Endothelial cell of umbilical vein (primary cell): ENCODE results near the gene CREBZF. TPM values are rescaled to one million over a fixed set of nuclear protein-coding genes. Genes with fewer than 3 reads are reported as not detected.

Experiments used
- BruUV-seq: library from RNA; stranded (reverse); fragments of 400-500 nt; replicated peaks from 2 replicates; lab custom pipeline; 2021; lab: Mats Ljungman, UMichigan
- CTCF ChIA-PET: fragments of 300-600, 350-600 bp; sonication (Branson Sonifier 250); formaldehyde crosslinking; loops from one replicate; lab custom pipeline; 2021; ENCODE audit warnings: antibody characterized with exemption, inconsistent platforms; lab: Charles Lee
- POLR2A ChIA-PET: fragments of 300-600, 350-600 bp; sonication (Branson Sonifier 250); formaldehyde crosslinking; loops from one replicate; lab custom pipeline; 2021; ENCODE audit warnings: antibody characterized with exemption, inconsistent platforms; lab: Charles Lee
- DNase-seq: peaks from one replicate; pipeline ENCODE4 v3.0.0-alpha.2; 2011; ENCODE audit warnings: low read depth, low spot score
- FAIRE-seq: peaks from 2 replicates; lab custom pipeline; 2011; peaks lifted over from hg19 to GRCh38; lab: Jason Lieb, UNC
- H2AFZ ChIP-seq: 2 replicates; pipeline ENCODE4 v1.6.0; 2012; ENCODE audit warnings: low read depth, low read length, control low read depth, inconsistent platforms
- H3K27ac ChIP-seq: 2 replicates; pipeline ENCODE4 v1.5.1; 2011; ENCODE audit warnings: low read depth, mild to moderate bottlenecking, control low read depth, low read length, moderate library complexity; ENCODE audit not compliant: insufficient read depth
- H3K27me3 ChIP-seq, 2 experiments: 2 replicates each; pipeline versions ENCODE4 v1.6.0 to v1.6.1; 2011; ENCODE audit warnings: low read length in 2 of 2, mixed read lengths in 1 of 2; ENCODE audit not compliant: control insufficient read depth in 2 of 2, insufficient read depth in 2 of 2
- H3K36me3 ChIP-seq, 2 experiments: 2 replicates in 1 of 2; 3 replicates in 1 of 2; pipeline ENCODE4 v1.5.1; 2011; ENCODE audit warnings: low read length in 2 of 2, mild to moderate bottlenecking in 1 of 2, moderate library complexity in 1 of 2; ENCODE audit not compliant: control insufficient read depth in 2 of 2, insufficient read depth in 2 of 2; ENCODE audit errors: extremely low read depth in 1 of 2
- H3K4me1 ChIP-seq: 3 replicates; pipeline ENCODE4 v1.5.1; 2011; ENCODE audit warnings: mild to moderate bottlenecking, low read length; ENCODE audit not compliant: control insufficient read depth, insufficient read depth; ENCODE audit errors: extremely low read depth
- H3K4me2 ChIP-seq: 2 replicates; pipeline ENCODE4 v1.6.1; 2011; ENCODE audit warnings: low read length, control low read depth, mixed read lengths; ENCODE audit not compliant: insufficient read depth
- H3K4me3 ChIP-seq, 3 experiments: fragments of 200-600 bp in 1 of 3; sonication (generic), shearing (Covaris generic) in 1 of 3; replicated peaks in 1 of 3; 2 replicates each; pipeline ENCODE4 v1.5.1; 2011 to 2016; ENCODE audit warnings: control low read depth in 3 of 3, low read length in 3 of 3, mild to moderate bottlenecking in 2 of 3, inconsistent platforms in 1 of 3, low read depth in 1 of 3, moderate library complexity in 1 of 3; ENCODE audit not compliant: insufficient read depth in 1 of 3
- H3K79me2 ChIP-seq: 2 replicates; pipeline ENCODE4 v1.6.0; 2012; ENCODE audit warnings: low read length, inconsistent platforms; ENCODE audit not compliant: control insufficient read depth, insufficient read depth
- H3K9ac ChIP-seq: replicated peaks from 2 replicates; pipeline ENCODE3; 2011; ENCODE audit warnings: low read length, control low read depth; ENCODE audit not compliant: insufficient read depth; ENCODE audit errors: extremely low read depth
- H3K9me1 ChIP-seq: replicated peaks from 3 replicates; pipeline ENCODE4 v1.6.0; 2011; ENCODE audit warnings: mild to moderate bottlenecking, low read length; ENCODE audit not compliant: control insufficient read depth, insufficient read depth; ENCODE audit errors: extremely low read depth
- H3K9me3 ChIP-seq: replicated peaks from 2 replicates; pipeline ENCODE4 v1.5.1; 2012; ENCODE audit warnings: low read length, inconsistent platforms; ENCODE audit not compliant: control insufficient read depth, insufficient read depth
- H4K20me1 ChIP-seq: replicated peaks from 2 replicates; pipeline ENCODE3; 2011; ENCODE audit warnings: mild to moderate bottlenecking, low read length; ENCODE audit not compliant: control insufficient read depth, insufficient read depth; ENCODE audit errors: extremely low read depth
- EZH2 ChIP-seq: IDR thresholded peaks from 2 replicates; pipeline ENCODE4 v1.6.1; 2012; ENCODE audit warnings: borderline replicate concordance, low read depth, mild to moderate bottlenecking, moderate library complexity, low read length, inconsistent platforms; ENCODE audit not compliant: severe bottlenecking
- FOS ChIP-seq: IDR thresholded peaks from 2 replicates; pipeline ENCODE4 v1.6.1; 2011; ENCODE audit warnings: mild to moderate bottlenecking, low read length, moderate library complexity, borderline replicate concordance; ENCODE audit not compliant: insufficient read depth
- GATA2 ChIP-seq: IDR thresholded peaks from 2 replicates; pipeline ENCODE4 v1.7.0; 2011; ENCODE audit warnings: low read depth, mild to moderate bottlenecking, moderate library complexity, mixed read lengths, low read length; ENCODE audit not compliant: insufficient read length, insufficient read depth
- JUN ChIP-seq: IDR thresholded peaks from 2 replicates; pipeline ENCODE4 v1.6.1; 2011; ENCODE audit warnings: borderline replicate concordance, low read depth; ENCODE audit not compliant: insufficient read length, insufficient read depth
- MYC ChIP-seq: IDR thresholded peaks from one replicate; pipeline ENCODE4 v1.6.1; 2011; ENCODE audit warnings: mild to moderate bottlenecking, low read depth, low read length
- POLR2A ChIP-seq: IDR thresholded peaks from 2 replicates; pipeline ENCODE4 v1.6.1; 2012; ENCODE audit warnings: low read depth, mild to moderate bottlenecking, control low read depth, low read length
- POLR2AphosphoS5 ChIP-seq: IDR thresholded peaks from 2 replicates; pipeline ENCODE4 v1.6.1; 2012; ENCODE audit warnings: low read depth, mild to moderate bottlenecking, control low read depth, low read length, moderate library complexity; ENCODE audit not compliant: insufficient read depth
- dilution Hi-C: fragments of 300-500 bp; cut with MboI; formaldehyde crosslinking; loops from one replicate; pipeline ENCODE4 v1.15.0; 2019; ENCODE audit warnings: low sequenced_read_pairs; ENCODE audit not compliant: extremely low pct_ligation_motif_present
- intact Hi-C: fragments of 100-400 bp; cut with micrococcal nuclease; formaldehyde crosslinking; loops from one replicate; pipeline ENCODE4 v1.10.0; 2022
- polyA plus RNA-seq, 4 experiments: library from polyadenylated mRNA; depleted of rRNA in 3 of 4; stranded (reverse) in 3 of 4; unstranded in 1 of 4; fragments of >200 nt; gene quantifications; 2 replicates each; pipeline versions ENCODE4 v1.2.1 to v1.2.3, GENCODE V29; 2011 to 2012; ENCODE audit warnings: missing spikeins in 1 of 4
- total RNA-seq: library from RNA; stranded (reverse); gene quantifications from 2 replicates; pipeline ENCODE4 v1.2.3, GENCODE V29; 2021

The CREBZF gene
- total and polyA plus RNA-seq, 2 donors (not counting 3 experiments of a cell fraction or from before 2014, with no cell fraction given): 15.5 to 35.5 TPM

DNA sequence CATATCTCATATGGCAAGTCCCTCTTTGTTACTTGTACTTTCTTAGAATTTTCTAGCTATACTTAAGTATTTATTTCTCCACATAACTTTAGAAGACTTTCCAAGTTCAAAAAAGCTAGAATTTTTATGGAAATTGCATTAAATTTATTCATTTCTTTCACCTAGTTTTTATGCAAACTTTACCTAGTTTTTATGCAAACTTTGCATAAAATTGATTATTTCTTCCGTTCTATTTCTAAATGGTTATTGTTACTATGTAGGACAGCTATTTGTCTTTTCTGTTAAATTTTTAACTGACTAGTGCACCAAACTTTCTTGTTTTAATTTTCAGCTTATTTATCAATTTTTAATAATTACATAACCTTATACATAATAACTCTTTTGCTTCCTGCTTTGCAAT lies 3.2 kb upstream of the CREBZF start:
- BruUV-seq: no TSS peak
- H3K4me2 ChIP-seq: no peak overlapping the region
- no peaks in the 10 kb centered on the region for H3K9me1 ChIP-seq
- CTCF ChIA-PET: interaction anchor here (0.6 to 0.9 kb wide), 2 partner anchors 17 to 141 kb away, joined by 3 to 5 read pairs; partner anchors contain the start of gene CCDC89
- no peaks in the 10 kb centered on the region for H3K9me3 ChIP-seq
- no peak for DNase-seq
- no peaks in the 10 kb centered on the region for H4K20me1 ChIP-seq
- peaks cover 2 to 3% of the 10 kb centered on the region in 2 experiments for H3K27me3 ChIP-seq
- no peak overlapping the region for H2AFZ ChIP-seq
- H3K27ac ChIP-seq: no peak overlapping the region
- no peaks in the 10 kb centered on the region for H3K36me3 ChIP-seq
- no peaks in the 10 kb centered on the region for H3K4me1 ChIP-seq
- no peak overlapping the region for H3K9ac ChIP-seq
- no peak overlapping the region for H3K4me3 ChIP-seq
- intact Hi-C loops: loop anchor here (10.0 kb wide), 1 partner anchor 627 kb away; no protein-coding TSS in a partner anchor
- dilution Hi-C loops: no loop called here
- H3K79me2 ChIP-seq: peaks cover 15% of the 10 kb centered on the region
- POLR2A ChIA-PET: no interaction called here
- TF ChIP-seq EZH2 (no peak), FOS (no peak), MYC (no peak), GATA2 (no peak), POLR2AphosphoS5 (no peak)
- FAIRE-seq: no peak

DNA sequence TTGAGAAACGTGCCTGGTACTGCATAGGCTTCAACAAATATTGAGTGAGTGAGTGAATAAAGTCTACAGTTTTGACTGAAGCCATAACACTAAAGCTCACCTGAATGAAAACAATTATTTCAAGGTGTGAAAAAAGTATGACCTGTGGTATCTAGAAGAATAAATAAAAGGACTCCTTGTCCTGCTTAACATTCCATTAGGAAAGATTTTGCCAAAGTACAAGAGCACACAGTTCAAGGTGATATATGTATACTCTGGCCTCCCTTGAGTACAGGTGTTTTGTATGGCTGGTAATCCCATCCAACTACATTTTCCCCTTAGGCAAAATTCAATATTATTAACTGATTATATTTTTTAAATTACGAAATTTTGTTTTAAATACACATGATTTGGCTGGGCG lies 1.8 kb upstream of the CREBZF start:
- BruUV-seq: no TSS peak
- Histone ChIP-seq H3K79me2 (peaks cover 30% of the 10 kb centered on the region), H3K4me2 (no peak overlapping the region), H3K4me1 (peaks cover 9% of the 10 kb centered on the region), H3K27ac (no peak overlapping the region), H4K20me1 (peaks cover 8% of the 10 kb centered on the region), H3K4me3 (no peak overlapping the region), H3K9ac (no peak overlapping the region), H3K36me3 (peaks cover 0 to 3% of the 10 kb centered on the region in 2 experiments), H2AFZ (no peak overlapping the region), H3K9me3 (no peaks in the 10 kb centered on the region), H3K9me1 (no peaks in the 10 kb centered on the region), H3K27me3 (no peaks in the 10 kb centered on the region)
- FAIRE-seq: no peak
- no peak for DNase-seq
- TF ChIP-seq EZH2 (no peak), MYC (no peak), POLR2AphosphoS5 (no peak), FOS (no peak), JUN (no peak), POLR2A (no peak), GATA2 (no peak)
- ChIA-PET CTCF (no interaction called here), POLR2A (no interaction called here)
- dilution Hi-C loops (no loop called here), intact Hi-C loops (loop anchor here (10.0 kb wide), 1 partner anchor 628 kb away; no protein-coding TSS in a partner anchor)
